Measurements from ENCODE around the gene SKI. TPM values are rescaled to one million over a fixed set of nuclear protein-coding genes. Genes with fewer than 3 reads are reported as not detected.

SKI gene
- total RNA-seq, 1 donor from 2014 or later = 116 TPM

- Mint-ChIP-seq H3K9me3 (ENCODE audit: low read depth) (no peaks in the 10 kb centered on the region), H3K36me3 (ENCODE audit: low read depth) (no peaks in the 10 kb centered on the region), H3K27me3 (ENCODE audit: low read depth) (no peaks in the 10 kb centered on the region), H3K4me3 (ENCODE audit: unreplicated experiment) (no peak overlapping the region), H3K27ac (ENCODE audit: unreplicated experiment) (no peak overlapping the region), H3K4me1 (ENCODE audit: low read depth) (peaks cover 20% of the 10 kb centered on the region)
- DNase-seq (ENCODE audit: low spot score) = no peak
- no peak for TF ChIP-seq CTCF (IDR thresholded peaks at IDR 0.05)
These were observed 124.3 kb downstream of the SKI start for GRCh38 chr1:2352341-2352896.

- Mint-ChIP-seq H3K9me3 (ENCODE audit: low read depth) (no peaks in the 10 kb centered on the region), H3K27me3 (ENCODE audit: low read depth) (no peaks in the 10 kb centered on the region), H3K36me3 (ENCODE audit: low read depth) (no peaks in the 10 kb centered on the region), H3K27ac (ENCODE audit: unreplicated experiment) (no peak overlapping the region), H3K4me3 (ENCODE audit: unreplicated experiment) (no peak overlapping the region), H3K4me1 (ENCODE audit: low read depth) (peaks cover 20% of the 10 kb centered on the region)
- DNase-seq (ENCODE audit: low spot score) = no peak
- no peak for TF ChIP-seq CTCF (IDR thresholded peaks at IDR 0.05)
These were observed 124.9 kb downstream of the SKI start for GRCh38 chr1:2352897-2353550.

- DNase-seq (ENCODE audit: low spot score) = no peak
- no peak overlapping the region for H3K27ac Mint-ChIP-seq (ENCODE audit: unreplicated experiment)
- H3K9me3 Mint-ChIP-seq (ENCODE audit: low read depth) = no peaks in the 10 kb centered on the region
- no peaks in the 10 kb centered on the region for H3K27me3 Mint-ChIP-seq (ENCODE audit: low read depth)
- peaks cover 20% of the 10 kb centered on the region for H3K4me1 Mint-ChIP-seq (ENCODE audit: low read depth)
- no peak overlapping the region for H3K4me3 Mint-ChIP-seq (ENCODE audit: unreplicated experiment)
- TF ChIP-seq CTCF (IDR thresholded peaks at IDR 0.05) = no peak
- H3K36me3 Mint-ChIP-seq (ENCODE audit: low read depth) = no peaks in the 10 kb centered on the region
These were observed 125.7 kb downstream of the SKI start for GRCh38 chr1:2353551-2354438.

- no peaks in the 10 kb centered on the region for H3K36me3 Mint-ChIP-seq (ENCODE audit: low read depth)
- no peak for DNase-seq (ENCODE audit: low spot score)
- no peaks in the 10 kb centered on the region for H3K27me3 Mint-ChIP-seq (ENCODE audit: low read depth)
- TF ChIP-seq CTCF (IDR thresholded peaks at IDR 0.05) = no peak
- H3K27ac Mint-ChIP-seq (ENCODE audit: unreplicated experiment) = no peak overlapping the region
- H3K9me3 Mint-ChIP-seq (ENCODE audit: low read depth) = no peaks in the 10 kb centered on the region
- H3K4me1 Mint-ChIP-seq (ENCODE audit: low read depth) = peaks cover 12% of the 10 kb centered on the region
- H3K4me3 Mint-ChIP-seq (ENCODE audit: unreplicated experiment) = no peak overlapping the region
These were observed 126.6 kb downstream of the SKI start for GRCh38 chr1:2354511-2355372.
